ENCODE results near the gene CLSTN2.

Gene CLSTN2

DNA sequence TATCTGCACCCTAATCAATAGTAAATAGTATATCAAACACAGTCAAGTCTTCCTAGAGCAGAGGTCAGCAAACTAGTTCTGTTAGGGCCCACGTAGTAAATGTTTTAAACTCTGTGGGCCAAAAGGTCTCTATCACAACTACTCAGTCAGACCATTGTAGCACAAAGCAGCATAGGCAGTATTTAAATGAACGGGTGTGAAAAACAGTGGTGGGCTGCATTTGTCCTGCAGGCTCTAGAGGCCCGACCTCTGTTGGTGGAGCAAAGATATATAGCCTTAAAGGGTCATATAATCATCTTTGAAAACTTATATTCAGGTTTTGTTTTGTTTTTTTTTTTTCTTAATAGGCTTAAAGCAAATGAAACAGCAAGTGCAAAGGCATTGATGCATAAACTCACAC, 416.5 kb downstream of the CLSTN2 start:
- Histone ChIP-seq H3K4me1 (ENCODE audit: control insufficient read depth in 1 of 2, insufficient read depth in 2 of 2, low read length in 2 of 2) (peaks cover 0 to 2% of the 10 kb centered on the region in 2 experiments), H3K4me2 (ENCODE audit: low read length) (no peak overlapping the region), H4K8ac (ENCODE audit: low read depth, low read length) (no peak overlapping the region), H3K9ac (ENCODE audit: low read length) (no peak overlapping the region), H3K79me2 (ENCODE audit: control insufficient read depth, insufficient read depth, low read length, poor library complexity) (no peaks in the 10 kb centered on the region), H3K27me3 (ENCODE audit: insufficient read depth, low read length) (no peaks in the 10 kb centered on the region), H2AK5ac (ENCODE audit: low read length) (no peak overlapping the region), H3K18ac (ENCODE audit: low read length) (no peak overlapping the region), H3K14ac (ENCODE audit: low read length) (no peak overlapping the region), H3K4ac (ENCODE audit: low read depth, low read length) (no peak overlapping the region), H2AFZ (ENCODE audit: insufficient read depth, low read length, poor library complexity) (no peak overlapping the region), H4K91ac (ENCODE audit: low read depth, low read length) (no peak overlapping the region), H3K27ac (ENCODE audit: low read depth, low read length) (no peak overlapping the region), H3K4me3 (ENCODE audit: low read depth, low read length) (no peak overlapping the region), H3K36me3 (ENCODE audit: control insufficient read depth in 1 of 2, insufficient read depth in 2 of 2, low read length in 2 of 2) (no peaks in the 10 kb centered on the region), H2BK120ac (ENCODE audit: insufficient read depth, low read length, poor library complexity) (no peak overlapping the region), H3K23ac (ENCODE audit: low read length) (no peak overlapping the region), H2BK12ac (ENCODE audit: low read length) (no peak overlapping the region), H4K12ac (ENCODE audit: low read depth, low read length) (no peak overlapping the region), H3K79me1 (ENCODE audit: low read length) (no peaks in the 10 kb centered on the region), H2BK5ac (ENCODE audit: low read depth, low read length, poor library complexity) (no peak overlapping the region), H3K9me3 (ENCODE audit: insufficient read depth, low read depth, low read length) (no peaks in the 10 kb centered on the region)
- WGBS (ENCODE audit: extremely low coverage, insufficient coverage, insufficient read length), result no CpG with 5 or more reads among the region's 3 CpGs
- no peak for DNase-seq

GRCh38 chr3:140355481-140355880, 420.5 kb downstream of the CLSTN2 start:
- H3K23ac ChIP-seq (ENCODE audit: low read length), result no peak overlapping the region
- H3K36me3 ChIP-seq (ENCODE audit: control insufficient read depth in 1 of 2, insufficient read depth in 2 of 2, low read length in 2 of 2), result no peaks in the 10 kb centered on the region
- no peak overlapping the region for H3K27ac ChIP-seq (ENCODE audit: low read depth, low read length)
- H3K9me3 ChIP-seq (ENCODE audit: insufficient read depth, low read depth, low read length), result no peaks in the 10 kb centered on the region
- no peak overlapping the region for H3K4me2 ChIP-seq (ENCODE audit: low read length)
- no peak overlapping the region for H4K12ac ChIP-seq (ENCODE audit: low read depth, low read length)
- no peak overlapping the region for H3K9ac ChIP-seq (ENCODE audit: low read length)
- H4K8ac ChIP-seq (ENCODE audit: low read depth, low read length), result no peak overlapping the region
- no peak overlapping the region for H4K91ac ChIP-seq (ENCODE audit: low read depth, low read length)
- H3K79me2 ChIP-seq (ENCODE audit: control insufficient read depth, insufficient read depth, low read length, poor library complexity), result no peaks in the 10 kb centered on the region
- no peak overlapping the region for H3K14ac ChIP-seq (ENCODE audit: low read length)
- no peaks in the 10 kb centered on the region for H3K27me3 ChIP-seq (ENCODE audit: insufficient read depth, low read length)
- no peak overlapping the region for H2BK12ac ChIP-seq (ENCODE audit: low read length)
- H2AFZ ChIP-seq (ENCODE audit: insufficient read depth, low read length, poor library complexity), result no peak overlapping the region
- H3K79me1 ChIP-seq (ENCODE audit: low read length), result no peaks in the 10 kb centered on the region
- no peak overlapping the region for H2AK5ac ChIP-seq (ENCODE audit: low read length)
- H3K4me3 ChIP-seq (ENCODE audit: low read depth, low read length), result no peak overlapping the region
- H3K4ac ChIP-seq (ENCODE audit: low read depth, low read length), result no peak overlapping the region
- WGBS (ENCODE audit: extremely low coverage, insufficient coverage, insufficient read length), result no CpG with 5 or more reads among the region's 3 CpGs
- no peak overlapping the region for H2BK120ac ChIP-seq (ENCODE audit: insufficient read depth, low read length, poor library complexity)
- no peak overlapping the region for H2BK5ac ChIP-seq (ENCODE audit: low read depth, low read length, poor library complexity)
- H3K18ac ChIP-seq (ENCODE audit: low read length), result no peak overlapping the region
- peaks cover 0 to 2% of the 10 kb centered on the region in 2 experiments for H3K4me1 ChIP-seq (ENCODE audit: control insufficient read depth in 1 of 2, insufficient read depth in 2 of 2, low read length in 2 of 2)
- no peak for DNase-seq

DNA sequence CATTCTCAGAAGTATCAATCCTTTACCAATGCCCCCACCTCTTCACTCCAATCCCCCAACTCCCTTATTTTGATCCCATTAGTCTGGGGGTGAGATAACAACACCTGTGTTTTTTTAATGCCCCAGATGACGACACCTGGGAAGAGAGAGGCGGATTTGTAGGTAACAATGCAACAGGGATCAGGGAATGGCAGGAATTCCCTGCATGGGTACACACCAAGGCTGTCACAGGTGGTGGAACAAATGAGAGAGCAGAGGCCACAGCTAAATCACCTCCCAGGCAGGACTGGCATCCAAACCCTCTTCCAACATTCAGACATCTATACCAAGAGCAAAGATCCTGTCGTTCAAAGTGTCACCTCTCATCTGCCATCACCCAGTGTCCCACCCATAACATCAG, 423.7 kb downstream of the CLSTN2 start:
- no peak overlapping the region for H2BK12ac ChIP-seq (ENCODE audit: low read length)
- H2AK5ac ChIP-seq (ENCODE audit: low read length), result no peak overlapping the region
- H3K36me3 ChIP-seq (ENCODE audit: control insufficient read depth in 1 of 2, insufficient read depth in 2 of 2, low read length in 2 of 2), result no peaks in the 10 kb centered on the region
- no peak overlapping the region for H4K91ac ChIP-seq (ENCODE audit: low read depth, low read length)
- no peak overlapping the region for H4K8ac ChIP-seq (ENCODE audit: low read depth, low read length)
- no peaks in the 10 kb centered on the region for H3K79me1 ChIP-seq (ENCODE audit: low read length)
- H3K14ac ChIP-seq (ENCODE audit: low read length), result no peak overlapping the region
- H3K23ac ChIP-seq (ENCODE audit: low read length), result peak overlapping the region; percentile 41
- no peak overlapping the region for H2BK5ac ChIP-seq (ENCODE audit: low read depth, low read length, poor library complexity)
- H3K27me3 ChIP-seq (ENCODE audit: insufficient read depth, low read length), result no peaks in the 10 kb centered on the region
- H3K79me2 ChIP-seq (ENCODE audit: control insufficient read depth, insufficient read depth, low read length, poor library complexity), result no peaks in the 10 kb centered on the region
- H2AFZ ChIP-seq (ENCODE audit: insufficient read depth, low read length, poor library complexity), result no peak overlapping the region
- H3K9ac ChIP-seq (ENCODE audit: low read length), result no peak overlapping the region
- peaks cover 0 to 2% of the 10 kb centered on the region in 2 experiments for H3K4me1 ChIP-seq (ENCODE audit: control insufficient read depth in 1 of 2, insufficient read depth in 2 of 2, low read length in 2 of 2)
- no peak overlapping the region for H3K18ac ChIP-seq (ENCODE audit: low read length)
- no peaks in the 10 kb centered on the region for H3K9me3 ChIP-seq (ENCODE audit: insufficient read depth, low read depth, low read length)
- H2BK120ac ChIP-seq (ENCODE audit: insufficient read depth, low read length, poor library complexity), result no peak overlapping the region
- H3K4ac ChIP-seq (ENCODE audit: low read depth, low read length), result no peak overlapping the region
- no peak overlapping the region for H3K4me3 ChIP-seq (ENCODE audit: low read depth, low read length)
- H3K27ac ChIP-seq (ENCODE audit: low read depth, low read length), result no peak overlapping the region
- DNase-seq, result no peak
- no peak overlapping the region for H3K4me2 ChIP-seq (ENCODE audit: low read length)
- H4K12ac ChIP-seq (ENCODE audit: low read depth, low read length), result no peak overlapping the region
- no CpG with 5 or more reads among the region's 3 CpGs for WGBS (ENCODE audit: extremely low coverage, insufficient coverage, insufficient read length)

DNA sequence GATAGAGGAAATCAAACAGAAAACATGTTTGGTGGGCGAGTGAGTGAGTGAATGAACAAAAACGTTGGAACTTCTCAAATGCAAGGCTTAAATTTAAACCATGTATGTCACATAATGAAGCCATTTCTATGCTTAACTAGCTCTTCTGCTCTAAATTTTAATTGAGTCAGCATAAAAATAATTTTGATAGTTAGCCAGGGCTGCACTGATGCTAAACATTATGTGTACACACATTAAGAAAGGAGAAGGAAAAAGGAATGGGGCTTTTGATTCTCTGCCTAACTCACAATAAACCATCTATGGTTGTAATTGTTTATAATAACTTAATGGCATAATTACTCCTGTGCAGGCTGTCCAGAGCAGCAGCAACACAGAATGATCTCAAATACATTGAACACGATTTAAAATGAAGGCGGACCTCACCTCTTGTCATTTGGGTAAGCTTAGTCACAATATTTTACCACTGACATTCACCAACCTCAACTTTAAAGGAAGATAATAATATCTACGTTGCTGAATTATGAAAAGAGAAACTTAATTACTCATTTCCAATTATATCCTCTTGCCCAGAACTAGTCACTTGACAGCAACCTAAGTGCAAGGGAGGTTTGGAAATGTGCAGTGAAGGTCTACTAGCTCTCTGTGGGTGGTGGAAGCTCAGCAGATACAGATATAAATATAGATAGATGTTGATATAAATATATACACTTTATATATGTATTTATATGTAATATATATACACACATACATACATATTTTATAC, 424.4 kb downstream of the CLSTN2 start:
- Histone ChIP-seq H3K79me1 (ENCODE audit: low read length) (no peaks in the 10 kb centered on the region), H3K4me2 (ENCODE audit: low read length) (no peak overlapping the region), H3K27me3 (ENCODE audit: insufficient read depth, low read length) (no peaks in the 10 kb centered on the region), H3K36me3 (ENCODE audit: control insufficient read depth in 1 of 2, insufficient read depth in 2 of 2, low read length in 2 of 2) (no peaks in the 10 kb centered on the region), H3K14ac (ENCODE audit: low read length) (no peak overlapping the region), H2AK5ac (ENCODE audit: low read length) (no peak overlapping the region), H4K12ac (ENCODE audit: low read depth, low read length) (no peak overlapping the region), H3K23ac (ENCODE audit: low read length) (no peak overlapping the region), H3K27ac (ENCODE audit: low read depth, low read length) (no peak overlapping the region), H3K79me2 (ENCODE audit: control insufficient read depth, insufficient read depth, low read length, poor library complexity) (no peaks in the 10 kb centered on the region), H3K9me3 (ENCODE audit: insufficient read depth, low read depth, low read length) (no peaks in the 10 kb centered on the region), H3K9ac (ENCODE audit: low read length) (no peak overlapping the region), H4K91ac (ENCODE audit: low read depth, low read length) (no peak overlapping the region), H3K4me1 (ENCODE audit: control insufficient read depth in 1 of 2, insufficient read depth in 2 of 2, low read length in 2 of 2) (peaks cover 0 to 2% of the 10 kb centered on the region in 2 experiments), H3K4me3 (ENCODE audit: low read depth, low read length) (no peak overlapping the region), H2BK120ac (ENCODE audit: insufficient read depth, low read length, poor library complexity) (no peak overlapping the region), H3K18ac (ENCODE audit: low read length) (no peak overlapping the region), H2BK5ac (ENCODE audit: low read depth, low read length, poor library complexity) (no peak overlapping the region), H4K8ac (ENCODE audit: low read depth, low read length) (no peak overlapping the region), H2AFZ (ENCODE audit: insufficient read depth, low read length, poor library complexity) (no peak overlapping the region), H2BK12ac (ENCODE audit: low read length) (no peak overlapping the region), H3K4ac (ENCODE audit: low read depth, low read length) (no peak overlapping the region)
- DNase-seq, result no peak
- WGBS (ENCODE audit: extremely low coverage, insufficient coverage, insufficient read length), result no CpG with 5 or more reads among the region's 5 CpGs
